H1 (cell line): ENCODE measurements around the gene PRMT1. TPM values are rescaled to one million over a fixed set of nuclear protein-coding genes. Genes with fewer than 3 reads are reported as not detected.

Experiments used
- CTCF ChIA-PET: fragments of 300-600 bp; sonication (Branson Sonifier 250); formaldehyde crosslinking; loops from one replicate; lab custom pipeline; 2021; ENCODE audit not compliant: partially characterized antibody; lab: Charles Lee
- POLR2A ChIA-PET: fragments of 300-600 bp; sonication (Branson Sonifier 250); formaldehyde crosslinking; loops from one replicate; lab custom pipeline; 2021; ENCODE audit warnings: inconsistent platforms; ENCODE audit not compliant: partially characterized antibody; lab: Charles Lee
- DNase-seq, 2 experiments: peaks; one replicate each; pipeline versions ENCODE4 v3.0.0 to v3.0.0-alpha.2; 2010 to 2022; ENCODE audit warnings: low spot score in 2 of 2, low read depth in 1 of 2, mixed read lengths in 1 of 2
- FAIRE-seq: peaks from 2 replicates; lab custom pipeline; 2011; peaks lifted over from hg19 to GRCh38; lab: Jason Lieb, UNC
- H2AFZ ChIP-seq: 2 replicates; pipeline ENCODE4 v1.8.1; 2012; ENCODE audit warnings: low read length, inconsistent platforms
- H2AK5ac ChIP-seq: 2 replicates; pipeline ENCODE4 v1.6.1; 2013; ENCODE audit warnings: low read depth, low read length
- H2BK120ac ChIP-seq: replicated peaks from 2 replicates; pipeline ENCODE3; 2013; ENCODE audit warnings: low read depth, low read length, inconsistent platforms
- H2BK12ac ChIP-seq: 2 replicates; pipeline ENCODE4 v1.6.1; 2013; ENCODE audit warnings: low read depth, low read length
- H2BK15ac ChIP-seq: 2 replicates; pipeline ENCODE4 v1.6.1; 2013; ENCODE audit warnings: low read length
- H2BK20ac ChIP-seq: 2 replicates; pipeline ENCODE4 v1.6.1; 2013; ENCODE audit warnings: low read length
- H2BK5ac ChIP-seq: 2 replicates; pipeline ENCODE4 v1.6.1; 2013; ENCODE audit warnings: low read depth, low read length
- H3K14ac ChIP-seq: 2 replicates; pipeline ENCODE4 v1.6.1; 2013; ENCODE audit warnings: inconsistent platforms; ENCODE audit not compliant: insufficient read length
- H3K18ac ChIP-seq: 2 replicates; pipeline ENCODE4 v1.6.1; 2013; ENCODE audit warnings: low read length; ENCODE audit errors: extremely low read depth
- H3K23ac ChIP-seq: 2 replicates; pipeline ENCODE4 v1.6.1; 2013; ENCODE audit warnings: inconsistent platforms; ENCODE audit not compliant: insufficient read length
- H3K23me2 ChIP-seq: 2 replicates; pipeline ENCODE4 v1.6.1; 2013; ENCODE audit warnings: low read depth, low read length
- H3K27ac ChIP-seq: 2 replicates; pipeline ENCODE4 v1.6.1; 2011; ENCODE audit warnings: low read depth, low read length, inconsistent platforms
- H3K27me3 ChIP-seq, 4 experiments: replicated peaks in 1 of 4; 1 replicate in 1 of 4; 2 replicates in 3 of 4; pipeline versions ENCODE4 v1.6.1 to v1.8.1; 2011 to 2013; ENCODE audit warnings: low read length in 3 of 4, mild to moderate bottlenecking in 3 of 4, inconsistent platforms in 2 of 4, mixed read lengths in 2 of 4, moderate library complexity in 1 of 4; ENCODE audit not compliant: control insufficient read depth in 3 of 4, insufficient read depth in 3 of 4; ENCODE audit errors: extremely low read depth in 1 of 4
- H3K36me3 ChIP-seq, 4 experiments: 2 replicates each; pipeline versions ENCODE4 v1.6.1 to v1.8.1; 2011 to 2013; ENCODE audit warnings: mild to moderate bottlenecking in 4 of 4, low read length in 3 of 4, moderate library complexity in 2 of 4, control low read depth in 1 of 4, inconsistent platforms in 1 of 4; ENCODE audit not compliant: insufficient read depth in 4 of 4, control insufficient read depth in 2 of 4
- H3K4ac ChIP-seq: replicated peaks from 2 replicates; pipeline ENCODE3; 2013; ENCODE audit warnings: low read length, low read depth, mixed read lengths, inconsistent platforms; ENCODE audit not compliant: insufficient read length
- H3K4me1 ChIP-seq, 4 experiments: replicated peaks in 1 of 4; 1 replicate in 1 of 4; 2 replicates in 3 of 4; pipeline versions ENCODE4 v1.6.1 to v1.8.1; 2011 to 2013; ENCODE audit warnings: low read length in 3 of 4, inconsistent platforms in 2 of 4, mixed read lengths in 1 of 4; ENCODE audit not compliant: insufficient read depth in 4 of 4, control insufficient read depth in 3 of 4
- H3K4me2 ChIP-seq, 2 experiments: 2 replicates each; pipeline versions ENCODE4 v1.6.1 to v1.8.1; 2011 to 2013; ENCODE audit warnings: low read depth in 2 of 2, low read length in 2 of 2, control low read depth in 1 of 2, inconsistent platforms in 1 of 2, mild to moderate bottlenecking in 1 of 2; ENCODE audit not compliant: insufficient read depth in 1 of 2
- H3K4me3 ChIP-seq, 4 experiments: fragments of 200-600, 300-600 bp in 1 of 4; sonication (generic), shearing (Covaris generic), sonication (Bioruptor Twin) in 1 of 4; 2 replicates each; pipeline versions ENCODE4 v1.5.1 to v1.8.1; 2011 to 2016; ENCODE audit warnings: low read length in 4 of 4, low read depth in 3 of 4, control low read depth in 2 of 4, inconsistent platforms in 2 of 4, mild to moderate bottlenecking in 2 of 4, mixed read lengths in 1 of 4, moderate library complexity in 1 of 4; ENCODE audit not compliant: insufficient read depth in 2 of 4; ENCODE audit errors: extremely low read depth in 1 of 4
- H3K56ac ChIP-seq: replicated peaks from 2 replicates; pipeline ENCODE3; 2013; ENCODE audit warnings: low read depth, mild to moderate bottlenecking, mixed read lengths, low read length, inconsistent platforms; ENCODE audit not compliant: insufficient read length
- H3K79me1 ChIP-seq: 2 replicates; pipeline ENCODE4 v1.6.1; 2013; ENCODE audit warnings: low read depth, low read length, control low read depth
- H3K79me2 ChIP-seq, 2 experiments: 2 replicates each; pipeline versions ENCODE4 v1.6.1 to v1.8.1; 2012 to 2013; ENCODE audit warnings: low read length in 2 of 2, mild to moderate bottlenecking in 2 of 2, inconsistent platforms in 1 of 2; ENCODE audit not compliant: insufficient read depth in 2 of 2, control insufficient read depth in 1 of 2
- H3K9ac ChIP-seq, 4 experiments: replicated peaks in 1 of 4; 1 replicate in 1 of 4; 2 replicates in 3 of 4; pipeline versions ENCODE4 v1.6.1 to v1.8.1; 2011 to 2013; ENCODE audit warnings: low read depth in 3 of 4, low read length in 3 of 4, control low read depth in 2 of 4, mild to moderate bottlenecking in 2 of 4, moderate library complexity in 2 of 4, inconsistent platforms in 1 of 4; ENCODE audit errors: extremely low read depth in 1 of 4
- H3K9me3 ChIP-seq, 2 experiments: 2 replicates each; pipeline versions ENCODE4 v1.6.1 to v1.8.1; 2012 to 2013; ENCODE audit warnings: mild to moderate bottlenecking in 2 of 2, moderate library complexity in 2 of 2, control low read depth in 1 of 2, inconsistent platforms in 1 of 2, low read depth in 1 of 2, low read length in 1 of 2, mixed read lengths in 1 of 2; ENCODE audit not compliant: insufficient read depth in 2 of 2
- H4K20me1 ChIP-seq, 2 experiments: replicated peaks in 1 of 2; 2 replicates each; pipeline versions ENCODE3 to v1.8.1; 2011 to 2013; ENCODE audit warnings: inconsistent platforms in 2 of 2, low read length in 2 of 2, mild to moderate bottlenecking in 1 of 2; ENCODE audit not compliant: insufficient read depth in 2 of 2, control insufficient read depth in 1 of 2
- H4K5ac ChIP-seq: 2 replicates; pipeline ENCODE4 v1.6.1; 2013; ENCODE audit warnings: low read length, low read depth, mixed read lengths, inconsistent platforms; ENCODE audit not compliant: insufficient read length
- H4K8ac ChIP-seq: 2 replicates; pipeline ENCODE4 v1.8.0; 2013; ENCODE audit warnings: mild to moderate bottlenecking, moderate library complexity, low read length, inconsistent platforms; ENCODE audit not compliant: insufficient read depth; ENCODE audit errors: extremely low read depth
- H4K91ac ChIP-seq: replicated peaks from 2 replicates; pipeline ENCODE3; 2013; ENCODE audit warnings: low read length, mixed read lengths, inconsistent platforms; ENCODE audit not compliant: insufficient read length
- POLR2A ChIP-seq, 2 experiments: IDR thresholded peaks; 1 replicate in 1 of 2; 2 replicates in 1 of 2; pipeline ENCODE4 v1.6.1; 2011; ENCODE audit warnings: low read depth in 2 of 2, low read length in 2 of 2, mild to moderate bottlenecking in 2 of 2; ENCODE audit errors: control extremely low read depth in 1 of 2
- RAD21 ChIP-seq, 2 experiments: IDR thresholded peaks in 1 of 2; conservative IDR thresholded peaks in 1 of 2; 2 replicates each; pipeline ENCODE4 v1.6.1; 2011; ENCODE audit warnings: low read depth in 2 of 2, low read length in 2 of 2, improper control_type of control experiment in 1 of 2, inconsistent platforms in 1 of 2, mild to moderate bottlenecking in 1 of 2, moderate library complexity in 1 of 2
- TBP ChIP-seq: IDR thresholded peaks from 2 replicates; pipeline ENCODE4 v1.6.1; 2011; ENCODE audit warnings: low read depth, low read length, improper control_type of control experiment
- WGBS, 2 experiments: shearing (Covaris generic) in 1 of 2; methylation state at CpG; one replicate each; pipeline versions ENCODE4 v1.1.6 to v1.1.7; 2013 to 2015; ENCODE audit warnings: low lambda C conversion rate in 2 of 2, mixed read lengths in 2 of 2, inconsistent platforms in 1 of 2, low coverage in 1 of 2, missing lambda C conversion rate in 1 of 2; ENCODE audit not compliant: insufficient replicate concordance in 2 of 2, insufficient coverage in 1 of 2, insufficient read length in 1 of 2; ENCODE audit errors: extremely low coverage in 1 of 2, missing lambda C conversion rate in 1 of 2; 5-methylcytosine and 5-hydroxymethylcytosine counted together
- polyA plus RNA-seq, 7 experiments: library from polyadenylated mRNA; depleted of rRNA in 3 of 7; stranded (reverse) in 5 of 7; unstranded in 2 of 7; fragments of >200 nt in 5 of 7; fragments of 200-250 nt in 2 of 7; gene quantifications; 1 replicate in 5 of 7; 2 replicates in 1 of 7; 4 replicates in 1 of 7; pipeline versions ENCODE4 v1.2.1 to v1.2.3, GENCODE V29; 2011 to 2013; ENCODE audit warnings: missing spikeins in 2 of 7, mixed read lengths in 2 of 7
- total RNA-seq: library from RNA; stranded (reverse); fragmentation: NEBNext Ultra II Directional; extraction: Animal tissue kit (Norgen Biotek cat#: 25700); gene quantifications from 2 replicates; pipeline ENCODE4 v1.2.1, GENCODE V29; 2021

Gene PRMT1
- total and polyA plus RNA-seq, 2 of the 8 experiments (the other 6 are each of a cell fraction or from before 2014, with no cell fraction given) = 561 to 1,215 TPM

GRCh38 chr19:49683814-49684250, 6.8 kb downstream of the PRMT1 start:
- Histone ChIP-seq H2BK20ac (no peak overlapping the region), H4K20me1 (peaks cover 30 to 54% of the 10 kb centered on the region in 2 experiments), H2BK5ac (0 out of 2 replicates have a peak overlapping the region, but pooled peaks have one; percentile 12), H3K4me1 (peaks cover 2 to 22% (median 14%) of the 10 kb centered on the region in 4 experiments), H3K79me1 (peaks cover 16% of the 10 kb centered on the region), H3K23me2 (no peaks in the 10 kb centered on the region; the same call in 1 of the 2 replicates), H4K8ac (no peak overlapping the region; the same call in 1 of the 2 replicates), H2AFZ (no peak overlapping the region), H3K27ac (no peak overlapping the region), H3K23ac (no peak overlapping the region), H2BK120ac (no peak overlapping the region), H4K5ac (no peak overlapping the region), H2BK12ac (no peak overlapping the region), H4K91ac (no peak overlapping the region), H3K4me2 (no peak overlapping the region), H3K18ac (no peak overlapping the region), H2AK5ac (no peak overlapping the region), H3K14ac (no peak overlapping the region), H3K4ac (no peak overlapping the region), H2BK15ac (no peak overlapping the region), H3K27me3 (no peaks in the 10 kb centered on the region), H3K56ac (no peak overlapping the region), H3K4me3 (no peak overlapping the region), H3K79me2 (peaks cover 10 to 39% of the 10 kb centered on the region in 2 experiments), H3K9me3 (no peaks in the 10 kb centered on the region), H3K9ac (no peak overlapping the region), H3K36me3 (peaks cover 26 to 59% (median 42%) of the 10 kb centered on the region in 4 experiments)
- ChIA-PET POLR2A (interaction anchor here (0.8 to 12.2 kb wide), 17 partner anchors 5 to 167 kb away, joined by 3 to 168 read pairs (median 4); partner anchors contain the start of genes NOSIP, PRMT1, PRRG2 and PTOV1), CTCF (interaction anchor here (0.6 to 2.8 kb wide), 21 partner anchors 11 to 225 kb away, joined by 3 to 13 read pairs (median 3); no protein-coding TSS in a partner anchor)
- 98% methylated on average over 18 of the region's 18 CpGs; no CpG with 5 or more reads in 1 of the 2 experiments for WGBS, 2 experiments
- no peak for TF ChIP-seq RAD21 (IDR thresholded peaks at IDR 0.05 in 1 of 2, conservative IDR thresholded peaks at IDR 0.05 in 1 of 2; ENCODE audit: low read depth in 2 of 2, low read length in 2 of 2)
- no peak for TF ChIP-seq TBP
- TF ChIP-seq POLR2A (IDR thresholded peaks at IDR 0.05; ENCODE audit: control extremely low read depth in 1 of 2, low read depth in 2 of 2, low read length in 2 of 2) = peak in 1 of 2 experiments; percentile 48; a peak in 1 of 3 replicates
- no peak for DNase-seq
- FAIRE-seq = no peak
